HG02885 (cell line): ENCODE results near the gene PDE9A.

Experiments
- ATAC-seq: cut with Tn5 transposase; IDR thresholded peaks from one replicate; pipeline ENCODE4 v1.9.1; 2021; ENCODE audit warnings: mild to moderate bottlenecking; ENCODE audit not compliant: unreplicated experiment, poor library complexity

PDE9A gene

DNA sequence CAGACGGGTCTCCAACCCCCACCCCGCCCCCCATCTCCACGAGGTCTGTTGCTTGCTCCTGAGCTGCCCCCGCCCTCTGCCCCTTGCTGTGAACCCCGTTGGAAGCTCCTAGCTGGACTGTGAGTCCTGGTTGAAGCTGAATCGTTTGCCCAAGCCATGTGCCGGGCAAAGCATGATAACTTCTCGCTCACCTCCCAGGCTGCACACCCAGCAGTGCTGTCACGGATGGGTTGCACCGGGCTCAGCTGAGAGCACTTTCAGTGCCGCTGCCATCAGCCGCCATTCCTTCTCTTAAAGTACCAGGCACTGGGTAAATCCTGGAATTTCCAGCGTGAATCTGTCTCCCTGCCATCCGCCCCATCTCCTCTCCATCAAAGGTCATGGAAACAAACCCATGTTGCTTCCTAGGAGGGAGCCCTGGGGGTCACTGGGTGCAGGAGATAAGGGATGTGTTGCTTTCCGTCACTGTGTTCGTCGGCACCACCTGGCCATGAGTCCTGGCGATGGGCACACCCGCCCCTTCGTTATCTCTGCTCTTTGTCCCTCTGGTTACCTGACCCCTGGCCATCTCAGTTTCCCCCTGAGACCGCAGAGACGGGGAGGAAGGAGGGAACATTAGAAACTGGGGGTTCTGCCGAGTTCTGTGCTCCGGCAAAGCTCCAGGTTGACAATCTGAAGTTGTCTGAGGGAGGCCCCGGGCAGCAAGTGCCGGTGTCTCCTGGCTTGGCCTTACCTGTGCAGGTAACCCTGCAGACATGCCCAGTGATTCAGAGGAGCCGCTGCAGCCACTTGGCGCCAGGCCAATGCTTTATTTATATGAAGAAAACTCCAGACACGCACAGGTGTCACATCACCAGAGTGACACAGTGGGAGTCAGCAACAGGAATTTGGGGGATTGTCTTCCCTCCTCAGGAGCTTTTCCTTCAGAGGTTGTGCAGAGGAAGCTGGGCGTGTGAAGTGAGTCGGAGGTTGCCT, 2.7 kb downstream of the PDE9A start:
- ATAC-seq: no peak

- ATAC-seq: no peak
Observed at GRCh38 chr21:42656872-42657271, 3.5 kb downstream of the PDE9A start.

DNA sequence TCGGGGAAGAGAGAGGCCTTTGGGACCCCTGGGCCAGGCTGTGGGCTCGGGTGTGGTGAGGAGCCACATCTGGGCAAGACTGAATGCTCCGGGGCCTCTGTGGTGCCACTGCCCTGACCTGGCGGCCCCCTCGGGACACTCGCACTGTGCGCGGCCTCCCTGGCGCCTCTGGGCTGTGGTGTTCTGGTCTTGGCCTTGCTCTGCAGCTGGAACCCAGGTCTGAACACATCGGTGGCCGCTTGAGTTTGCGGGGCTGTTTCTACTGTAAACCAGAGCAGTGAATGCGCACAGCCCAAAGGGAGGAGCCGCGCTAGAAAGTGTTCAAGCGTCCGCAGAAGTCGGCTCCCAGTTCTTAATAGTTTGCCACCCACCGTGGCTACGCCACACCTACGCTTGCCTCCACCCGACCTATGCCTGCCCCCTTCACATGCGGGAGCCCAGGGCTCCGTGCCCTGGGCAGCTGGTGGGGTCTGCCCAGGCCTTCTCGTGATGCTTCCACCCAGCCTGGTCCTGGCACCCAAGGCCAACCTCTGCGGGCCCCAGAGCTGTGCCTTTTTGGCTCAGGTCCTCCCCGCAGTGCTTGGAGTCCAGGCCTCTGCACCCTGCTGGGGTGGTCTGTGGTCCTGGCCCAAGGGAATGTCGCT, 4.4 kb downstream of the PDE9A start:
- no peak for ATAC-seq

GRCh38 chr21:42658320-42659105, 5.1 kb downstream of the PDE9A start:
- ATAC-seq: no peak

- no peak for ATAC-seq
Observed at GRCh38 chr21:42659416-42660117, 6.1 kb downstream of the PDE9A start.

DNA sequence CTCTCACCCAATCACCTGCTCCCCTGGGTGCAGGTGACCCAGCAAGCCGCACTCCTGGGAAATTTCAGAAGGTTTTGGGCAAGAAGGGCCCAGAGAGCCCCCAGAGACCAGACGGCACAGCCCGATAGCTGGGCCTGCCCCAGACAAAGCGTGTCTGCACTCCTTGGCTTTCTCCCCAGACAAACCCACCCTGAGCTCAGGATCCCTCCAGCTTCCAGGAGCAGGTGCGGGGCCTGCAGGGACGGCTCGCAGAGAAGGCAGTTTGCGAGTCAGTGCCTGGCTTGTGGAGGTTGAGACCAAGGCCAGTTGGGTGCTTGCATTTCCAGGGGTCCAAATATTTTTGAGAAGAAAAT, 6.7 kb downstream of the PDE9A start:
- ATAC-seq: no peak

DNA sequence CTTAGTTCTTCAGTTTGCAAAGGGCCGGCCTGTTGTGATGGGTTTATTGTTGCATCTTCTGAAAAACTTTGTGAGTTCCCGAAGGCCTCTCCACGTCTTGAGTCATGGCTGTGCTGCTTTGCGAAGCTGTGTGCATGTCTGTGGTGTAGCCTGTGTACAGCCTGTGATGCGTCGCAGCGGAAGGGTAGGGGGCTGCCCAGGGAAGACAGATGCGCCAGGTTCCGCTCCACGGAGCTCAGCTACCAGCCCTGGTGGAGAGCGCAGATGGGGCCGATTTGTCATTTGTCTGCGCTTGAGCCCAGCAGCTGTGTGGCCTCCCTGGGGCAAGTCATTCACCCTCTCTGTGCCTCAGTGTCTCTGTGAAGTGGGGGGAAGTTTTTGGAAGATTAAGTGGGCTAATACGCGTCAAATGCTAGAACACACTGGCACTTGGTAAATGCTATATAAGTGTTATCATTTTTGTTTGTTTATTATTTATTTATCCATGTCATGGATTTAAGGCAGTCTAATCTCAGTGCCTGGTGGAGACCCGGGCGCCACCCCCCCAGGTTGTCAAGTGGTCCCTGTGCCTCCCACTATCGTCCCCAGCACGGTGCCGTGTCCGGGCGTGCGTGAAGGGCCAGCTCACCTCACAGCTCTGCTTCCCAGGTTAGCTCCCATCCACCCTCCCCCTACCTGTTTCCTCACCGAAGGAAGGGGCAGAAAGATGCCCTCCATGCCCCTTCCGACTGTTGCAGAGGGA, 8.4 kb downstream of the PDE9A start:
- no peak for ATAC-seq

DNA sequence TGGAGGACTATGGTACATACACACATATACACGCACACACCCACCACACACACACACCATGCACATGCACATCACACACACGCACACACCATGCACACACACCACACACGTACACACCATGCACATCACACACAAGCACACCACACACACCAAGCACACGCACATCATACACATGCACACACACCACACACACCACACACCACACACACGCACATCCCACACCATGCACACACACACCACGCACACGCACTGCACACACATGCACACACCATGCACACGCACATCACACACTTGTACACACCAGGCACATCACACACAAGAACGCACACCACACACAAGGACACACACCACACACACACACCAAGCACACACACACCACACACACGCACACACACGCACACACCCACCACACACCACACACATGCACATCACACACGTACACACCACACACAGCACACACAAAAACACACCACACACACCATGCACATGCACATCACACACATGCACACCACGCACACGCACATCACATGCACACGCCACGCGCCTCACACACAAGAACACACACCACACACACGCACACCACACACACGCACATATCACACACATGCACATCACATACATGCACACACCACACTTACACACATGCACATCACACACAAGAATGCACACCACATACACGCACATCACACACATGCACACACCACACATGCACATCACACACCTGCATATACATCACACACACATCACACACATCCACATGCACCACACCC, 9.2 kb downstream of the PDE9A start:
- ATAC-seq: no peak

DNA sequence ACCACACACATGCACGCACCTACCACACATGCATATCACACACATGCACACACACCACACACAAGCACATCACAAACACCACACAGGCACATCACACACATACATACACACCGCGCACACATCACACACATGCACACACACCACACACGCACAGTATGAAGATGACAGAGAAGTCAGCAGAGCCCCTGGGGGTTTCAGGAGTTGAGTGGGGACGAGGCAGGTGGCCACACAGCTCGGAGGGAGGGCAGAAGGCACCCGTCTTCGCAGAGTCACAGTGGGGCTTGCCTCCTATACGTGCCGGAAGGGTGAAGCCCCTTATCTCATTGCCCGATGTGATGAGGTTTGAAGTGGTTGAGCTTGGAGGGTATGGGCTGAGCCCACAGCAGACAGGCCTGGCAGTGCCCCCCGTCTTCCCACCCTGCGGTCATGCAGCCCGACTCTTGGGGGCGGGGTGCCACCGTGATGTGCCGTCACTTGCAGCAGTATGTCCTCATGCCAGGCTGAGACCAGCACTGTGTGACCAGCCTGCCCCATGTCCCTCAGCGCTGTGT, 9.9 kb downstream of the PDE9A start:
- no peak for ATAC-seq

GRCh38 chr21:42663860-42664535, 10.6 kb downstream of the PDE9A start:
- ATAC-seq: no peak

DNA sequence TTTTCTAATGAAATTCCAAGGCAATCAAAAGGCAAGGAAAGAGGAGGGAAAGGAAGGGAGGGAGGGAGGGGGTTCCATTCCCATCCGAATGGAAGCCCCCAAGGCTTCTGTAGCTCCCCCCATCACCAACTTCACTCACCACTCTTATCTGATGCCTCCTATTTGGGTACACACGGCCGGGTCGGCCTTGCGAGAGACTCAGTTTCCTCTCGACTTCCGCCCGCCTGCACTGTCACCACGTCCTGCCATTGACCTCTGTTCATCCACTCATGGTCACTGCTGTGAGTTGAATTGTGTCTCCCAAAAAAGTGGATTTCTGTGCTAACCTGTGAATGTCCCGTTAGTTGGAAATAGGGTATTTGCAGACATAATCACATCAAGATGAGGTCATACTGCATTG, 11.2 kb downstream of the PDE9A start:
- ATAC-seq: no peak

- ATAC-seq: no peak
Observed at GRCh38 chr21:42665026-42665425, 11.6 kb downstream of the PDE9A start.

DNA sequence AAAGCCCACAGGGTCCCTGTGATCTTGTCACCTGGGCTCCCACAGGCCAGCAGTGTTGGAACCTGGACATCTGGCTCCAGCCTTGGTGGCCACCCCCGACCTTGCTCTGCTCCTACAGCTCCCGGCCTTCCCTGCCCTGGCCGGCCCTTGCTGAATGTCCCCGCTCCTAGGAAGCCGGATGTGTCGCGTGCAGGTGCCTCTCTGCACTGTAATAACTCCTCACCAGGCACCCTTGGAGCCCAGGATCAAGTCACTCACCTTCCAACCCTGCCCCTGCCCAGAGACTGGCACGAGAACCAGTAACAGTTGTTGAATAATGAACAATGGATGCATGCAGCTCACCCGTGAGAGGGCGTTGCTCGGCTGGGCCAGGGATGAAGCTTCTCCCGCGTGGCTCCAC, 12.1 kb downstream of the PDE9A start:
- ATAC-seq: no peak

- no peak for ATAC-seq
Observed at GRCh38 chr21:42666023-42666747, 12.8 kb downstream of the PDE9A start.

GRCh38 chr21:42666925-42667324, 13.5 kb downstream of the PDE9A start:
- ATAC-seq: no peak

DNA sequence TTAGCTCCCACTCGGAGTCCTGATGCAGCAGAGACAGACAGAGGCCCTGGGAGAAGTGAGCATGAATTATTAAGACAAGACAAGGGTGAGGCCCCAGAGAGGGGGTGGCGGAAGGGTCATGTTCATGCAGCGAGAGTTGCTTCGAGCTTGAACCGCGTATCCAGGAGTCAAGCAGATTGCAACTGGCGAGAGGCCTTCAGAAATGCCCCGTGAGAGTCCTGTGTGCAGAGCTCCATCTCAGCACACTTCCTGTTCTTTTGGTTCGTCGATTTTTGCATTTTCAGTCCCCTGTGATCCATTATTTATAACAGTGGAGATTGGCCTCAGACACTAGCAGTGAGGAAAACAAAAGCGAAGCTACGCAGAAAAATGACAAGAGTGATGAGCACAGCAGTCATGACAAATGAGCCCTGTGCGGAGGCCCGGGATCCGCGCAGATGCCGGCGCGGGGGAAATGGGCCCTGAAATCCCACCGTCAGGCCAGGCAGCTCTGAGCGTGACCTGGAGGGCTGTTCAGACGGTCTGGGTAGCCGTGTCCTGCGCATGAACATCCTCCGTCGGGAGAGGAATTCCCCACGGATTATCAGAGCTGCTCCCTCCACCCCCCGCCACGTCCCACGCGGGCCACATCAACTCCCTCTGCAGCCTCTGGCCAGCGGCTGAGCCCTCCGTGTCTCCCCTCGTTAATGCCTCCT, 15.0 kb downstream of the PDE9A start:
- ATAC-seq: no peak

DNA sequence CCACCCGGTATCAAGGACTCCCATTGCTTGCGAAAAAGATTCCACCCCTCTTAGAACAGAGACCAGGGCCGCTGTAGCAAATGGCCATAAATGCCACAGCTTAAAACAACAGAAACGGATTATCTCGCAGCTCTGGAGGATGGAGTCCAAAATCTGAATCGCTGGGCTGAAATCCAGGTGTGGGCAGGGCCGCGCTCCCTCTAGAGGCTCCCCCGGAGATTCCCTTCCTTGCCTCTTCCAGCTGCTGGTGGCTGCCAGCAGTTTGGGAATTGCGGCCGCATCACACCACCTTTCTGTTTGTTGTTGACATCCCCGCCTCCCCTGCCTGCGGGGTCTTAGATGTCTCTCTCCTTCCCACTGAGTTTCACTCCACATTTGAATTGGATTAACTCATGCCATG, 15.6 kb downstream of the PDE9A start:
- ATAC-seq: no peak
